DMS53 treated with DMSO at 0.1 percent for 48 hours (cell line): Measurements from ENCODE around the gene KRT76.
"Not testable (repeated sequence)": the region's sequence is repeated elsewhere in the genome, so short reads cannot be mapped to it uniquely, and the experiment has no call there.

ENCODE experiments used
- DNase-seq: peaks from one replicate; lab custom pipeline; 2025; ENCODE audit not compliant: unreplicated experiment; lab: John Stamatoyannopoulos, UW

The KRT76 gene

DNA sequence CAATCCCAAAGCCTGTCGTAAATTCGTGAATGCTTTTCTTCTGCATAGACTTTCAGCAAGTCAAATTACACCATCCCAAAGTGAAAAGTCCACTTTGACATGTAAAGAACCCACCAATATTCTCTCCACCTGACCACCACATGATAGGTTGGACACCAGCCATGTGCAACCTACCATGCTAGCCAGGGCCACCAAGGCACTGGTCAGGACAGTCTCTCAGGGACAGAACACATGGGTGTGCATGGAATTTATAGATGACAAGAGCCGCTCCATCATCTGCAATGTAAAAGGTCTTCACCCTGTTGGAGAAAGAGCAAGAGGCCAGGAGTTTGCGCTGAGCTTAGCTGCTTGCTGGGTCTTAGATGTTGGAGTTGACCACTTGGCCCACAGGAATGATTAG is 5.4 kb upstream of the KRT76 start:
- no peak for DNase-seq

DNA sequence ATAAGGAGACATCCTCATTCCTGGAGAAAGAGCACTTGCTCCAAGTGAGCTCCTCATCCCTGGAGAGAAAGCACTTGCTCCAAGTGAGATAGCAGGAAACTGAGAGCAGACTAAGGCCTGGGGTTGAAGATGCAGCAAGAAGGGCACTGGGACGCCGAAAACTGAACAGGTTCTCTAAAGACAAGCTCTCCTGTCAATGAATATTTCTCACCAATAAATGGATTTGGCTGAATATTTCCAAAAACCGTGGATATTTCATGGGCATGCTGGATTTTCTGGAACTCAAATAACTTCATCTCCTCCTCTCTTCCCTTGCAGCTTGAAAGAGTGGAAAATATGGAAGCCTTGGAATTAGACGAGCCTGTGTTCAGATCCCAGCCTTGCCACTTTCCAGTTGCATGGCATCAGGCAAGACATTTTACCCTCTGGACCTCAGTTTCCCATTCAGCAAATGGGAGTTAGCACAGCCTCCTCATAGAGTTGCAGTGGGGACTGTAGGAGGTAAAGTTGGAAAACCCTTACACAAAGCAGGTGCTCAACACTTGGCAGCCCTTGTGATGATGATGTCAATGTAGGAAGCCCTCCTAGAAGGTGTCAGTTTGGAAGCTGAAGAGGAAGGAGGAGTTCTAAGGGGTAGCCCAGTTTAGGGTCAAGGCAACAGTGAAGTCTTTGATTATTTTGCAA is 4.4 kb upstream of the KRT76 start:
- no peak for DNase-seq

DNA sequence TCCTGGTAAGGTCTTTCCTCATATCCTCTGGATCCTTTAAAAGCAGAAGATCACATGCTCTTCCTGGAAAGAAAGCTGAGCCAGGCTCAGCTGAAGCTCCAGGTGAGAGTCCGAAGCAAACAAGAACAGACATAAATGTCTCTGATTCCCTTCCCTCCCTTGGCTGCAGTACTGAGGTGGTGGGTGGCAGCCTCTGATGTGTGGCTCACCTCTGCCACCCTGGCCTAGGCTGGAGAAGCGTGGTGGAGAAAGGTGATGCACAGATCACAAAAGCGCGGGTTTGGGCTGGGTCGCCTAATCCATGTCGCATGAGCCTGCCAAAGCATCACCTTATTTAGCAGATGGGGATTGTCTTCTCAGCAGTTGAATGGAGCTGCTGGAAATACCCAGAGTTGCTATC is 2.8 kb upstream of the KRT76 start:
- no peak for DNase-seq

DNA sequence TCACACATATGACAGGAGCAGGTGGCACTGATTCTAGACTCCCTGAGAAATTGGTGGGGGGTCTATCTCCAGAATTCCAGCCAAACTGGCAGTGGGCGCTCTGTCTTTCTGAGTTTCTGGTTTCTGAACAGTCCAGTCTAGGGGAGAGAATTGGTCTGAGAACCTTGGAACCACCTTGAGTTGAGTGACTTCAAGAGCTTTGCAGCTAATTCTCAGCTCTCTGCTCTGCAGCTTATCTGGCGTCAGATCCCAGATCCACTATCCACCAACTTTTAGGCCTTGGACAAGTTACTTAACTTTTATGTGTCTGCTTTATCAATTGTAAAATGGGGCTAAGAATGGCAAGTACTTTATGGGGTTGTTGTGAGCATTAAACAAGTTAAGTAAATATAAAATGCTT is 1.7 kb upstream of the KRT76 start:
- DNase-seq: no peak

DNA sequence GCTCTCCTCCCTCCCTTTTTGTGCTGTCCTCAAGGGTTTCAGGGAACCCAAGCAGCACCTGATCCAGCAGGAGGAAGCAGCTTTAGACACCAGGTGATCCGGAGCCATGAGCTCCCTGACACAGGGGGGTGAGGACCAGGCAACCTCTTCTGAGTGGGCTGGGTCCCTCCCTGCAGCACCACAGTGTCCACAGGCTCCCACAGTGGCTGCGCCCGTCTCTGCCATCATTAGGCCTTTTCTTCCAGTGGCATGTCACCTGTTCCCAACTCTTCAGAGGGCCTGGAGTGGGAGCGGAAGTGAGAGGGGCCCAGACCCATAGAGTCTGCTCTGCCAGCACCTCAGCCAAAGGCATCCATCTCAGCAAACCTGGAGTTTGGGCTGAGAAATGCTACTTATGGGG is 421 bp upstream of the KRT76 start:
- no peak for DNase-seq

DNA sequence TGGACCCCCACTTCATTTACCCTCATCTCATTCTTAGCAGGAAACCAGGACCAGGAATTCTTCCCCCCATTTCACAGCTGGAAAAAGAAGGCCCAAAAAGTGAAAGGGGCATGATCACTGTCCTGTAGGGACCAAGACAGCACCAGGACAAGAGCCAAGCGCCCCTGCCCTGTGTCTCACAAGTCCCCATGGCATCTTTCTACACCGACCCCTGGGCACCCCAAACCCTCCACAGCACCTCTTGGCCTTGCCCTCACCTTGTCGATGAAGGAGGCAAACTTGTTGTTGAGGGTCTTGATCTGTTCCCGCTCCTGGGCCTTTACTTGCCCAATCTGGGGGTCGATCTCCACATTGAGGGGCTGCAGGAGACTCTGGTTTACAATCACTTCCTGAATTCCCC is 710 bp downstream of the KRT76 start:
- DNase-seq: no peak

DNA sequence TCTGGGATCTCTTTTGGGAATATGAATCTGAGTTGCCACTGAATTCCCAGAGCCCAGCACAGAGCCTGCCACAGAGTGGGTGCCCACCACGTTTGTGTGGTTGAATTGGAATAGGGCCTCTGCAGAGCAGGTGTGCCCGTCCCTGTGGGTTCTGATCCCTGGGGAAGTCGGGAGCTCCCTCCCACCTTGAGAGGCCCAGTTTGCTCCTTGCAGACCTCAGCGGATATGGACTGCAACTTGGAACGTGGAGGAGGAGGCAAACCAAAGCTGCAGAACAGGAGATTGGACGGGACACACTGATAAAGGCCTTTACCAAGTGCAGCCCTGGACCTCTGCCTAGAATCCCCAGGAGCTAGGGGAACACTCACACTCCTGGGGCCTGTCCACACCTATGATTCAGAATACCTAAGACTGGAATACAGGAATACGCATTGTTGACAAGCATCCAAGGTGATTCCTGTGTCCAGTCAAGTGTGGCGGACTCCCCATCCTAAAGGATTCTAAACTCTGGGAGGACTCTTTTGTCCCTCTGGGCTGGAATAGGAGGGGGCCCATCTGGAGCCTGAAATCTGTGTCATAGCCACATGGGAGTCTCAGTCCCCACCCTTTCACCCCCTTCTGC is 2.4 kb downstream of the KRT76 start:
- no peak for DNase-seq

DNA sequence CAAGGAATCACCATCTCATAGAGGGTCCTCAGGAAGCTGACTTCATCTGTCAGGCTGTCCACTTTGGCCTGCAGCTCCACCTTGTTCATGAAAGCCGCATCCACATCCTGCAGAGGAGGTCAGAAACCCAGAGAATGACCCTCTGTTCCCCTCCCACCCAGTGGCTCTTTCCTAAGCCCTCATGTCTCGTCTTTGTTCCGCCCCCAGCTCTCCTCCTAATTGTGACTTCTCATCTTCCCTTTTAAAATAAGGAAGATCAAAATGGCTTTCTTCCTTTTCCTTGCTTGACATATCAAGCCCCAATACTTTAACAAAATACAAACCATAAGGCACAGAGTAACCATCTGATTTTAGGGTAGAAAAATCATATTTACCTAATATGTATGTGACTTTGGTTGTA is 4.4 kb downstream of the KRT76 start:
- DNase-seq: no peak

DNA sequence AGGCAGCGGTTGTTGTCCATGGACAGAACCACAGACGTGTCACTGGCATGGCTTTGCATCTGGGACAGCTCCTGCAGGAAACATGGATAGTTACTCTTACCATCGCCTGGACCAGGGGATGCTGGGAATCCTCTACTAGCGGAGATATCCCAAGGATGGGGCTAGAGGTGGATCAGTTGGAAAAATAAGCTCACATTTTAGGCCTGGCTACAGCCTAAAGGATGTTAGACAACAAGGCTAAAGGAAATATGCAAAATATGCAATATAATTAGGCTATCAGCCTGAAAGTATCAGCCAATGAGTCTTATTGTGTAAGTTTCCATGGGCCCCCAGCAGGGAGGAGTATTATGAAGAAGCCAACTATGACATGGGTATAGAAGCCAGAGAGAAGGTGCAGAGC is 5.0 kb downstream of the KRT76 start:
- DNase-seq: no peak

DNA sequence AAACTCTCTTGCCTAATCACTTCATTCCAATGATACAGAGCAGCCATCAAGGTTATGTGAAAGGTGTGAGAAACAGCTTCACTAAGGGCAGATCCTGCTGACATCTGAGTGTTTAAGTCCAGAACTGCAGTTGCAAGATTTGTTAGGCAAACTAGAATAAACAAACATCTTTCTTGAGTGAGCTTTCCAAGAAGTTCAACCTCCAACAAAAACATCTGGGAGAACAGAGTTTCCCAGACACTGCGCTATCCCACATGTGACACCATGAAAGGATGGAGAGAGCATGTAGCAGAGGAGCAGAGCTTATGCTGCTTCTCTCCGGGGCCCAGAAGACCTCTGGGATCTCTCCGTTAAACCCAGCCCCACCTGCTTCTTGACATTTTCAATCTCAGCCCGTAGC is 5.6 kb downstream of the KRT76 start:
- no peak for DNase-seq

DNA sequence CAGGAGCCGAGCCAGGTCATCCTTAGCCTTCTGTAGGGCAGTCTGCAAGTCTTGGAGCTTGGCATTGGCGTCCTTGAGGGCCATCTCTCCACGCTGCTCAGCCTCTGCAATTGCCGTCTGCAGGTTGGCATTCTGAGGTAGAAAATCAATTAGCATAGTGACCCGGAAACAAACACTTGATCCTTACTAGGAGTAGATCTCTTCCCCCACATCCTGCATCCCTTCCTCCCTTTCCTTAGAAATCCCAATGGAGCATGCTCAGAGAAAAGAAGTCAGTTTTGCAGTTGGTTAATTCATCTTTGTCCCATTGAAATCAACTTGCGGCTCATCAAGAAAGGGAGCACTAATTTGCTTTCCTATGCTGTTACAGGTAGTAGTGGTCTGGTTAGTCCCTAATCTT is 6.1 kb downstream of the KRT76 start:
- no peak for DNase-seq

DNA sequence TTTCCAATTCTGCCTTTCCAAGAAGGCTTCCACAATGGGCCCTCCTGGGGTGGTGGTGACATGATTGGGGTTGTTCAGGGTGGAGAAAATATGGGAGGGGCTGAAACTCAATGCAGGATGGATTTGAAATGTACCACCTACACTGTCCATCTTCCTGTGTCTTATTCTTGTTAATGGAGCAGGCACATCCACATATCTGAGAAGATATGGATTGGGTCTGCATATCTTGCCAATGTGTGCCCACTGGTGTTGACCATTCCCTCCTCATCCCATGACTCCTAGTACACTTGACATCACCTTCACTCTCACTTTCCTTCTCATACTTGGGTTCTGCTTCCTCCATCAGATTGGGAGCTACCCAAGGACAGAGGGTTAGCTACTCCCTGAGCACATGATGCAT is 7.2 kb downstream of the KRT76 start:
- DNase-seq: no peak

DNA sequence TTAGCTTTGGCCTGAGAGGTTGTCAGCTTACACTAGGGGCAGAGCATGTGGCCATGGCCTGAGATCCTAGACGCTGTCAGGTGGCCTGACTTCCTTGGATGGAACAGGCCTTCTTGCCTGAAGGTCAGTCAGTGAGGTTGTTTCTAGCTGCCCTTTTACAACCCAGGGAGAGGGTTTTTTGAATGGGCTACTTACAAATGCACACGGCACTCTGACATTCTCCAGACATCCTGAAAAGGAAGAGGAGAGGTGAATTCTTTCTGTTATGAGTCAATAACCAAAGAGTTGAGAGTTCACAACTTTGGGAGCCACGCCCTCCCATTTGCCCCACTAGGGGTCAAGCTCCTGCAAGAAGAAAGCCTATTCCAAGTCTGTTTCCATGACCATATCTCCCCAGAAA is 7.8 kb downstream of the KRT76 start:
- DNase-seq: no peak

DNA sequence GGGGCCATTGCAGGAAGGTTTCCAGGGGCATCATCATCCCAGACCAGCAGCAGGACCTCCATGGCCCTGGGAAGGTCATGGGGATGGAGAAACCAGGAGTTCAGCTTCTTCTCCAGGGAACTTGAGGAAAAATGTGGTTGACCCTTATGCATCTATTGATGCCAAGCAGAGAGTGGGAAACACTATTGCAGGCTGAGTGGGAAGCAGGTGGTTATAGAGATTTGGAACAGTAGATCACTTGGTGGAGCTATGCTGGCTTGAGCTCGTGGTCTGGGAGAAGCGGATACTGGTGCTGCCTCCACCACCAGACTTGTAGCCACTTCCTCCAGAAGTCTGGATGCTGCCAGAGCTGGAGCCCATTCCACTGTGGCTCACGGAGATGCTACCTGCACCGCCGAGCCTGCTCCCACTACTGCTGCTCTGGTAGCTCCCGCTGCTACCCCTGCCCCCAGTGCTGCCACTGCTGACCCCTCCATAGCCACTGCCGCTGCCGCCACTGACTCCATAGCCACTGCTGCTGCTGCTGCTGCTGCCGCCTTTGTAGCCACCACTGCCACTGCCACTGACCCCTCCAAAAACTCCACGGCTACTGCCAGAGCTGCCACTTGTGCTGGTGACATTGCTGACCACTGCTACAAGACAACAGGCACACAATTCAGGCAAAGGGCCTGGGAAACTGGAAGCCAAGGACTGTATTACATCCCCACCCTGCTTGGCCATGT is 8.5 kb downstream of the KRT76 start:
- no peak for DNase-seq

DNA sequence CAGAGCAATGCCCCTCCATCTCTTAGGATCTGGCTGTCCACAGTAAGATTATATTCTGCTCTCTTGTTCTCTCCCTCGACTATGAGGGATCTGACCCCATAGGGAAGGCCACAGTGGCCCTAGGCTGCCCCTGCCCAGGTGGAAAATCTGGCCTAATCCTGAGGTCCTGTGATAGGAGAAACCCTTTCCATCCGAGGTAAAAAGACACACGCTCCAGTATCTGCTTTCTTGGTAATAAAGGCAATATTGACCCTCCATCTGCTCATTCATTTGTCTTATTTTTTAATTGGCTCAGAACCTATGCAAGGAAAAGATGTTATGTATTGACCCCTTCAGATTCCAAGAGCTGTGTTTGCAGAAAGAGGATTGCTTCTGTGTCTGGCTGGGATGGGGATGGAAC is 9.7 kb downstream of the KRT76 start:
- DNase-seq: no peak

DNA sequence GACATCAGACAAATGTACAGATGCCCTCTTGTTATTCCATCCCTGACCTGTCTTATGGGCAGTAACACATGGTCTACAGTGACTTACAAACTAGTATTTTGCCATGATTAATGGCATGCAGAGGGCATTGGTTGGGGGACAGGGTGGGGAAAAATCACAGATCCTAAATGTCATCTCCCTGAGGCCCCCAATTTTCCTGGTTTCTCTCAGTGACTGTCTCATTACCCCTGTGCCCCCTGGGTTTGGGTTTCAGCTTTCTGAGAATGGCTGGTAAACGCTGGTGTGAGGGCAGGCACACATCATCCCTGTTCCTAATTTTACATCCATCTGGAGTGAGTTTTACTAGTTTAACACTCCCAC is 10.1 kb downstream of the KRT76 start:
- DNase-seq: no peak

DNA sequence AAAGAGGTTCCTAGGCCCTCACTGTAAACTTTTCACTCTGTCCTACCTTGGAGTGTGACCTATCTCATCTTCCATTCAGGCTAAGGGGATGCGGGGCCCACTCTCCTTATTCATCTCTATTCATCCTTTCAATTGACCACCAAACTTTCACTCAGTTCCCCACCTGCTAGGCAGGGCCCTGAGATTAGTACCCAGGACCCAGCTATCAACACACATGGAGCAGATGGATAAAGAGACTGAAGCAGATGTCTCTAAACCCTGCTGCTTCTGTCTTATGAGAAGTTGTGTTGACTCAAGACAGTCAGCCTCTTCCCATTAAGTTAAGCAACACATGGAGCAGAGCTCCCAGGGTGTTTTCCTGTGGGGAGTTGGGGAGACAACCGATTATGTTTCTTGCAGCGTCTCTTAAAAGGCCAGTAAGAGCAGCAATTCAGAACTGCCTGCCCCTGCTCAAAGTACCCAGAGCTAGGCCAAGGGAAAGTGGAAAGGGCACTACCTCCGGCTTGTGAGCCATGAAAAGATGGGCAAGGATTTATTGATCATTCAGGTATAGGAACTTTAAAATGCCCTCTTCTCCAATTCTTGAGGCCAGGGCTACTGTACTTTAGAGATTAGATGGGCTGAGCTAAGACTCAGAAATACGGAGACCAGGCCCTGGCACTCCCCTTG is 10.7 kb downstream of the KRT76 start:
- DNase-seq: no peak

DNA sequence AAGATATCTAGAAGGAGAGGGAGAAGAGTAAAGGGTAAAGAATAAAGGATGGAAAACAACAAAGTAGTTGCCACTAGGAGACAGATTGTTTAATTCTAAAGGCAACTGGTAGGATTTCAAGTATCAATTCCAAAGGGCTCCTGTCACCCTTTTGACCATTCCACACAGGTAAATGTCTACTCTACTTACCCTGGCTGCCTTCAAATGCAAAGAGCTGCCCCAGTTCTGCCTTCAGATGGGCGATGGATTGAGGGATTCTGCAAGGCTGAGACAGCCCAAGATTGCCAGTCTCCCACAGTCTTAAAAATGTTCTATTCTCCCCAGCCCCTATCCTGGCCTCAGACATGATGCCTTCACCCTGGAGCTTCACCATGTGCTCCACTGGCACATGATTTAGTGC is 11.4 kb downstream of the KRT76 start:
- DNase-seq: no peak

DNA sequence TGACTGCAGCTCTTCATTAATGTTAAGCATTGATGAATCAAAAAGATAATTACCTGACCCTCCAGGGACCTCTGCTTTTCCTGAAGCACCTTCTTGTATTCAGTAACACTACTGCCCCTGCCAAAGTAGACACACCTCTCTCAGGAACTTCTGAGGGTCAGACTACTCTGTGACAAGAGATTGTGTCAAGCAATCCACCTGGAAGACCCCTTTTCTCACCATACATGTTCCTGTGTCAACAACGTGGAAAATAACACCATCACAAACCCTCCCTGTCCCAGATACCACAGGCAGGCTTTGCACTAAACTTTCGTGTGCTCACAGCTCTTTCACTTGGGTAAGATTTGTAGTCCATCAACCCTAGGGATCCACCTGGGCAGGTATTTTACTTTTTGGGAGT is 13.2 kb downstream of the KRT76 start:
- no peak for DNase-seq

DNA sequence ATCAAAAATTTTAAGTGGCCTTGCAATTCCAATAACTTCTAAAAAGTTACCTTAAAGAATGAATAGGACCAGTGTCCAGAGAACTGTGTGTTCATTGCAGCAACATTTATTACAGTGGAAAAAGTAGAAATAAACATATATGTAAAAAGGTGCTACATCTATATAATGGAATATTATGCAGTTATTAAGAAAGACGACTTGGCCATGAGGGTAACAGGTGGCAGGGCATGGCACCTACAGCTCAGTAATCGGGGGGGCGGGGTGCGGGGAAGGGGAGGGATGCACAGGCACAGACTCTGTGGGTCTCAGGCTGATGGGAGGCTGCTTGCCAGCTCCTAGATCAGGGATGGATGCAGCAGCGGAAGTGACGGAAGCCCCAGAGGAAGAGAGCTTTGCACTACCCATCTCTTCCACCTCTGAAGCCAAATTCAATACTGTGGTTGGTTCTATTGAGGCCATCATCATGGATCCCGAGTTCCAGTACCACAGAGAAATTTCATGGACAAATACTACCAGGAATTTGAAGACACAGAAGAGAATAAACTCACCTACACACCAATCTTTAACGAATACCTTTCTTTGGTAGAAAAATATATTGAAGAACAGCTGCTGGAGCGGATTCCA is 14.0 kb downstream of the KRT76 start:
- DNase-seq: no peak

DNA sequence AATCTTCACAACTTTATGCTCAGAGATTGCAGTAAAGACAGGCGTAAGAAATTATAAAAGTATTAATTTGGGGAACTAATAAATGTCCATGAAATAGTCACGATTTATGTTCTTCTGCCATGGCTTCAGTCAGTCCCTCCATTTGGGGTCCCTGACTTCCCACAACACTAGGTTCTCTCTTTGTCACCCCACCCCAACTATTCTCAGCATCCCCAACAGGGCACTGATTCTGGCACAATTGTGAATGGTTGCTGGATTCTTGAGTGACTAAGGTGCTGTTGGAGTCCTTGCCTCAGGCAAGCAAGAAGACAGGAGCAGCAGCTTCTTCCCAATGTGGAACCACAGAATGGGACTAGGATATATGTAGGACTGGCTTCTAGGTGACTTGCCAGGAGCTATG is 15.3 kb downstream of the KRT76 start:
- DNase-seq: no peak

DNA sequence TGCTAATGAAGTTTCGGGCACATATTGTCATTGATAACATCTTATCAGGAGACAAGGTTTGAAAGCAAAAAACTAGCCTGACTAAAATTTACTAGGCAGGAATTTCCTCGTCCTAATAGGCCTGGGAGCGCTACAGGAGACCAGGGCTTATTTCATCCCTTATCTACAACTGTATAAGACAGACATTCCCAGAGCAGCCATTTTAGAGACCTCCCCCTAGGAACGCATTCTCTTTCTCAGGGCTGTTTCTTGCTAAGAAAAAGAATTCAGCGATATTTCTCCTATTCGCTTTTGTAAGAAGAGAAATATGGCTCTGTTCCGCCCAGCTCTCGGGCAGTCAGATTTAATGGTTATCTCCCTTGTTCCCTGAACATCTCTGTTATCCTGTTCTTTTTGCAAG is 15.9 kb downstream of the KRT76 start:
- not testable (repeated sequence) for DNase-seq
